ENCODE measurements around the gene LSAMP.

LSAMP gene

GRCh38 chr3:116408473-116408872 lies 36.8 kb downstream of the LSAMP start:
- TF ChIP-seq PAX5 (IDR thresholded peaks at IDR 0.05; ENCODE audit: insufficient read depth, low read length, severe bottlenecking): no peak
- no peak for TF ChIP-seq POLR2AphosphoS5 (IDR thresholded peaks at IDR 0.05; ENCODE audit: low read depth, low read length)
- TF ChIP-seq POLR2A (IDR thresholded peaks at IDR 0.05; ENCODE audit: low read depth, low read length): no peak
- no peak for TF ChIP-seq TAF1 (IDR thresholded peaks at IDR 0.05; ENCODE audit: low read depth, low read length)
- TF ChIP-seq POU2F2 (IDR thresholded peaks at IDR 0.05; ENCODE audit: low read depth, low read length): no peak
- TF ChIP-seq SPI1 (IDR thresholded peaks at IDR 0.05; ENCODE audit: low read depth, low read length): no peak
- no peak for DNase-seq (ENCODE audit: insufficient read length, low spot score)
- no peak for FAIRE-seq

- no peak for TF ChIP-seq POU2F2 (IDR thresholded peaks at IDR 0.05; ENCODE audit: low read depth, low read length)
- no peak for TF ChIP-seq PAX5 (IDR thresholded peaks at IDR 0.05; ENCODE audit: insufficient read depth, low read length, severe bottlenecking)
- no peak for TF ChIP-seq TAF1 (IDR thresholded peaks at IDR 0.05; ENCODE audit: low read depth, low read length)
- TF ChIP-seq POLR2AphosphoS5 (IDR thresholded peaks at IDR 0.05; ENCODE audit: low read depth, low read length): no peak
- no peak for TF ChIP-seq POLR2A (IDR thresholded peaks at IDR 0.05; ENCODE audit: low read depth, low read length)
- no peak for TF ChIP-seq SPI1 (IDR thresholded peaks at IDR 0.05; ENCODE audit: low read depth, low read length)
- DNase-seq (ENCODE audit: insufficient read length, low spot score) (no peak), FAIRE-seq (no peak)
These were observed 40.1 kb downstream of the LSAMP start for GRCh38 chr3:116405231-116405630.

GRCh38 chr3:116399701-116400226 lies 45.5 kb downstream of the LSAMP start:
- FAIRE-seq (no peak), DNase-seq (ENCODE audit: insufficient read length, low spot score) (no peak)
- TF ChIP-seq POU2F2 (IDR thresholded peaks at IDR 0.05; ENCODE audit: low read depth, low read length) (no peak), POLR2AphosphoS5 (IDR thresholded peaks at IDR 0.05; ENCODE audit: low read depth, low read length) (no peak), TAF1 (IDR thresholded peaks at IDR 0.05; ENCODE audit: low read depth, low read length) (no peak)

GRCh38 chr3:116394365-116394764 lies 50.9 kb downstream of the LSAMP start:
- FAIRE-seq: no peak
- DNase-seq (ENCODE audit: insufficient read length, low spot score): no peak
- TF ChIP-seq SPI1 (IDR thresholded peaks at IDR 0.05; ENCODE audit: low read depth, low read length): no peak
- no peak for TF ChIP-seq TAF1 (IDR thresholded peaks at IDR 0.05; ENCODE audit: low read depth, low read length)
- TF ChIP-seq POLR2AphosphoS5 (IDR thresholded peaks at IDR 0.05; ENCODE audit: low read depth, low read length): no peak
- no peak for TF ChIP-seq POU2F2 (IDR thresholded peaks at IDR 0.05; ENCODE audit: low read depth, low read length)
- TF ChIP-seq POLR2A (IDR thresholded peaks at IDR 0.05; ENCODE audit: low read depth, low read length): no peak
- TF ChIP-seq PAX5 (IDR thresholded peaks at IDR 0.05; ENCODE audit: insufficient read depth, low read length, severe bottlenecking): no peak

GRCh38 chr3:116393199-116393598 lies 52.1 kb downstream of the LSAMP start:
- DNase-seq (ENCODE audit: insufficient read length, low spot score) (no peak), FAIRE-seq (no peak)
- TF ChIP-seq POLR2A (IDR thresholded peaks at IDR 0.05; ENCODE audit: low read depth, low read length) (no peak), TAF1 (IDR thresholded peaks at IDR 0.05; ENCODE audit: low read depth, low read length) (no peak), POU2F2 (IDR thresholded peaks at IDR 0.05; ENCODE audit: low read depth, low read length) (no peak), SPI1 (IDR thresholded peaks at IDR 0.05; ENCODE audit: low read depth, low read length) (no peak), POLR2AphosphoS5 (IDR thresholded peaks at IDR 0.05; ENCODE audit: low read depth, low read length) (no peak), PAX5 (IDR thresholded peaks at IDR 0.05; ENCODE audit: insufficient read depth, low read length, severe bottlenecking) (no peak)

GRCh38 chr3:116392291-116392690 lies 53.0 kb downstream of the LSAMP start:
- TF ChIP-seq TAF1 (IDR thresholded peaks at IDR 0.05; ENCODE audit: low read depth, low read length) (no peak), POU2F2 (IDR thresholded peaks at IDR 0.05; ENCODE audit: low read depth, low read length) (no peak), POLR2AphosphoS5 (IDR thresholded peaks at IDR 0.05; ENCODE audit: low read depth, low read length) (no peak), SPI1 (IDR thresholded peaks at IDR 0.05; ENCODE audit: low read depth, low read length) (no peak), PAX5 (IDR thresholded peaks at IDR 0.05; ENCODE audit: insufficient read depth, low read length, severe bottlenecking) (no peak), POLR2A (IDR thresholded peaks at IDR 0.05; ENCODE audit: low read depth, low read length) (no peak)
- no peak for FAIRE-seq
- DNase-seq (ENCODE audit: insufficient read length, low spot score): no peak

GRCh38 chr3:116391296-116392201 lies 53.7 kb downstream of the LSAMP start:
- DNase-seq (ENCODE audit: insufficient read length, low spot score) (no peak), FAIRE-seq (no peak)
- no peak for TF ChIP-seq SPI1 (IDR thresholded peaks at IDR 0.05; ENCODE audit: low read depth, low read length)
- TF ChIP-seq PAX5 (IDR thresholded peaks at IDR 0.05; ENCODE audit: insufficient read depth, low read length, severe bottlenecking): no peak
- no peak for TF ChIP-seq POLR2A (IDR thresholded peaks at IDR 0.05; ENCODE audit: low read depth, low read length)
- no peak for TF ChIP-seq TAF1 (IDR thresholded peaks at IDR 0.05; ENCODE audit: low read depth, low read length)
- no peak for TF ChIP-seq POLR2AphosphoS5 (IDR thresholded peaks at IDR 0.05; ENCODE audit: low read depth, low read length)
- TF ChIP-seq POU2F2 (IDR thresholded peaks at IDR 0.05; ENCODE audit: low read depth, low read length): no peak

GRCh38 chr3:116390318-116390717 lies 55.0 kb downstream of the LSAMP start:
- TF ChIP-seq POU2F2 (IDR thresholded peaks at IDR 0.05; ENCODE audit: low read depth, low read length) (no peak), SPI1 (IDR thresholded peaks at IDR 0.05; ENCODE audit: low read depth, low read length) (no peak), TAF1 (IDR thresholded peaks at IDR 0.05; ENCODE audit: low read depth, low read length) (no peak)
- no peak for DNase-seq (ENCODE audit: insufficient read length, low spot score)
- no peak for FAIRE-seq

GRCh38 chr3:116388867-116389385 lies 56.4 kb downstream of the LSAMP start:
- no peak for TF ChIP-seq SPI1 (IDR thresholded peaks at IDR 0.05; ENCODE audit: low read depth, low read length)
- no peak for TF ChIP-seq POLR2AphosphoS5 (IDR thresholded peaks at IDR 0.05; ENCODE audit: low read depth, low read length)
- TF ChIP-seq POLR2A (IDR thresholded peaks at IDR 0.05; ENCODE audit: low read depth, low read length): no peak
- no peak for TF ChIP-seq POU2F2 (IDR thresholded peaks at IDR 0.05; ENCODE audit: low read depth, low read length)
- no peak for TF ChIP-seq TAF1 (IDR thresholded peaks at IDR 0.05; ENCODE audit: low read depth, low read length)
- TF ChIP-seq PAX5 (IDR thresholded peaks at IDR 0.05; ENCODE audit: insufficient read depth, low read length, severe bottlenecking): no peak
- no peak for DNase-seq (ENCODE audit: insufficient read length, low spot score)
- FAIRE-seq: no peak

Measured in GM12891 (cell line).